DMS79 treated with DMSO at 0.1 percent for 48 hours (cell line): Measurements from ENCODE around the gene INMT.
"Not testable (repeated sequence)": the region's sequence is repeated elsewhere in the genome, so short reads cannot be mapped to it uniquely, and the experiment has no call there.

Experiments
- DNase-seq: peaks from one replicate; lab custom pipeline; 2025; lab: John Stamatoyannopoulos, UW

Gene INMT

DNA sequence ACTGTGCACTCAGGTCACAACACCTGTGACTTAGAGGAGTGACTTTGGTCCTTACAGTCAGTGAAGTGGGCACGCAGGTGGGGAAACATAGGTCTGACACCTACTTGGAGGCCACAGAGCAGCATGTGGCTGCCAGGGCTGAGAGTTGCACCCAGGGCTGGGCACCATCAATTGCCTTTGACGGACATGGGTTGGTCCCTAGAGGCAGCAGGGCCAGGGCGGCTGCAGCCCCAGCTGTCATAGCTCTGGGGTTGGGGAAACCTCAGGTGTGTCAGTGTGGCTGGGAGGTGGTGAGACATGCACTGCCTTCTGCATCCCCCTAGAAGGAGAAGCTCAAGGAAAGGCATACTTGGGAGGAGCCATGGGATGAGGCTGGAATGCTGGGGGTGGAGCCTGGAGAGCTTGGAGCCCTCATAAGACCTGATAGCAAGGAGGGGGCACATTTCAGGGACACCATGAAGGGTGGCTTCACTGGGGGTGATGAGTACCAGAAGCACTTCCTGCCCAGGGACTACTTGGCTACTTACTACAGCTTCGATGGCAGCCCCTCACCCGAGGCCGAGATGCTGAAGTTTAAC is at the start of gene INMT:
INMT (plus strand) TSS at position 440 of the 578 bp plus-strand sequence; CDS start at position 456, 16 bp downstream.
- no peak for DNase-seq

DNA sequence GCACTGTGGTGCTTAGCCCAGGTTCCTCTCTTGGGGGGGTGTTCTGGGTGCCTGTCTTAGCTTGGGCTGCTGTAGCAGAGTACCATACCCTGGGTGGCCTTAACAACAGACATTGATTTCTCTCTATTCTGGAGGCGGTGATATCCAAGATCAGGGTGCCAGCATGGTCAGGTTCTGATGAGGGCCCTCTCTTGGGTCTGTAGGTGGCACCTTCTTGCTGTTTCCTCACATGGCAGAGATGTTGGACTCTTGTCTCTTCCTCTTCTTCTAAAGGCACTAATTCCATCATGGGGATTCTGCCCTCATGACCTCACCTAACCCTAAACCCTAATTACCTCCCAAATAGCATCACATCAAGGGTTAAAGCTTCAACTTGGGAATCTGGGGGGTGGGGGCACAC is 49.7 kb upstream of the INMT start:
- DNase-seq = no peak

DNA sequence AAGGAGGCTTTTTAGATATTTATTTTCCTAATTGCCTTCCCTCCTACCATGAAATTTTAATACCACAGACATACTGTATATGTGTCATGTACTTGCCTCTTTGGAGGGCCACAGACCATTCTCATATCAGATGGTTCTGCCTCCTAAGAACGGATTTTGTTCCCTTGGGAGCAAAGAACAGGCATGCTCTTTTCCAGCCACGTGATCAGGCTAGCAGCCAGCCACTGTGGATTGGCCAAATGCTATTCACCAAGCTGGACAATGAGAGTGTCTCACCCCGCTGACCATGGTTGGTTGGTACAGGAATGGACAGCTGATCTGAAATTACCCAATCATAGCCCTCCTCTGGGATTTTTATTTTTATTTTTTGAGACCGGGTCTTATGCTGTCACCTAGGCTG is 48.2 kb upstream of the INMT start:
- DNase-seq = no peak

DNA sequence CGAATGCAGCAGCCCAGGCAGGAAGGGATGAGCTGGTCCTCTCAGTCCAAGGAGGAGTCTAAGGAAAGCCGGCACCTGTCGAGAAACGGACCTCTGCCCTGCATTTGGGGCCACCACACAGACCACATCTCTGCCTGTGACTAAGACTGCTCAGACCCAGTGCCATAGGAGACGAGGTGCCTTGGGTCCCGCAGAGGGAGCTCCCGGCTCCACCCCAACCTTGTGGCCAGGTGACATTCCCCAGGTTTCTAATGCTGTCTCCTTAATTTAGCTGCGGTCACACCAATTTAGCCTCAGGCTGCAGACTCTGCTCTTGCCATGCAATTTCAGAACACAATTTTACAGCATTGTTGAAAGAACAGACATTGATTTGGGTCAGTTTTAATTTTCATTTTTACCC is 46.9 kb upstream of the INMT start:
- no peak for DNase-seq

DNA sequence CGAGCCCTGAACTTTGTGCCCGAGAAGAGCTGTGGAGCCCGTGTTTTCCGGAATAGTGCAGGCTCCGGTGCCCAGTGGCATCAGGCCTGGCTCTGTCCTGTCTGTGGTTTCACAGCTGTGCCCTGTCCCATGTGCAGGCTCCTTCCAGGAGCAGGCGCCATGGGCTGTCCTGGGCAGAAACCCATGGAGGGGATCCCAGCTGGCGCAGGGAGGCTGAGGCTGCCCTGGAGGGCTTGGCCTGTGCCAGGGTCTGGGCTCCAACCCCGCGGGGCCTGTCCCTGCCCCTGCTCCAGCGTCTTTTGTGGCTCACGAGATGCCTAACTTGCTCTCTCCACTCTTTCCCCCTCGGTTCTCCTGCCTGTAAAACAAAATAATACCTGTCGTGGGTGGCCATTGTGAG is 46.3 kb upstream of the INMT start:
- DNase-seq = no peak

DNA sequence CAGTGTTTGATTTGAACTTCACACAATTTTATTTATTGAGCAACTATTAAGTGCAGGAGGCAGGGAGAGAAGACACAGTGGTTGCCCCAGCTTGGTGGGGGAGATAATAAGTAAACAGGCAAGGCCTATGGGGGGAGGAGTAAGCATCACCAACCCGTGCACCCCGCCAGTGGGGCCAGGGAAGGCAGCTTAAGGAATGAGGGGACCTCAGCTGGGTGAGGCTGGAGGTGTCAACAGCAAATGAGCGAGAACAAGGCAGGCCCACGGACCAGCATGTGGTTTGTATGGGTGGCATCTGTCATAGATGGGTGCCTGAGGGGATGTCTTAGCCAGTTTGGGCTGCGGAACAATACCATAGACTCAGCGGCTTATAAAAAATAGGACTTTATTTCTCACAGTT is 45.6 kb upstream of the INMT start:
- no peak for DNase-seq

DNA sequence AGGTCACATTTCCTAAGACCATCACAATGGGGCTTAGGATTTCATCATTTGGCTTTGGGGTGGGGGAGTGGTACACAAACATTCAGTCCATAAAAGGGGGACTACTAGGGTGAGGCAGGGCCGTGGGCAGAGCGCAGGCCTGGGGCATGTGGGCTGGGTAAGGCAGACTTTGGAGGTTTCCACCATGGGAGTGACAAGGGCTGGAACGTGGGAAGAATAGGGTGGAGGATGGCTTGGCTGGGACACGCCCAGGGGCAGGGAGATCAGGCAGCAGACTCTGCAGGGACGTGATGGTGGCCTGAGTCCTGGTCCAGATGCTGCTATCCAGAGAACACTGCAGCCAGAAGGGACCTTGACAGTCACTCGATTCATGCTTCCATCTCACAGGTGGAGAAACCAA is 45.0 kb upstream of the INMT start:
- DNase-seq = no peak

- DNase-seq = no peak
Observed at GRCh38 chr7:30707391-30708357, 44.3 kb upstream of the INMT start.

- DNase-seq = no peak
Observed at GRCh38 chr7:30708412-30708811, 43.5 kb upstream of the INMT start.

GRCh38 chr7:30708983-30709382 is 43.0 kb upstream of the INMT start:
- no peak for DNase-seq

DNA sequence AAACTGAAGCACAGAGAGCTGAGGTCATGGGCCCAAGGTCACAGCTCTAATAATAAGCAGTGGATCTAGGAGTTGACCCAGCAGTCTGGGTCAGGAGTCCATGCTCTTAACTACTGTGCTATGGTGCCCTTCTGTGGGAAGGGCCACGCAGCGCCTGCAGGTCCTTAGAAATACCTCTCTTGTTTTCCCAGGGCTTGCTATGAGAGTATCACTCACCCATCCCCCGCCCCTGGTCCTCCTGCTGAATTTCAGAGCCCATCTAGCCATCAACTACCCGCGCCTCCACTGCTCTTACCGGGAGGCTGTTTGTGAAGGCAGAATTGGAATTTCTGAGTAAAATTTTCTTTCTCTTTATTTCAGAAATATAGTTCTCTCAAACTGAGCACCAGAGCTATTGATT is 42.4 kb upstream of the INMT start:
- no peak for DNase-seq

- DNase-seq = no peak
Observed at GRCh38 chr7:30710669-30711068, 41.3 kb upstream of the INMT start.

GRCh38 chr7:30713392-30713791 is 38.5 kb upstream of the INMT start:
- no peak for DNase-seq

DNA sequence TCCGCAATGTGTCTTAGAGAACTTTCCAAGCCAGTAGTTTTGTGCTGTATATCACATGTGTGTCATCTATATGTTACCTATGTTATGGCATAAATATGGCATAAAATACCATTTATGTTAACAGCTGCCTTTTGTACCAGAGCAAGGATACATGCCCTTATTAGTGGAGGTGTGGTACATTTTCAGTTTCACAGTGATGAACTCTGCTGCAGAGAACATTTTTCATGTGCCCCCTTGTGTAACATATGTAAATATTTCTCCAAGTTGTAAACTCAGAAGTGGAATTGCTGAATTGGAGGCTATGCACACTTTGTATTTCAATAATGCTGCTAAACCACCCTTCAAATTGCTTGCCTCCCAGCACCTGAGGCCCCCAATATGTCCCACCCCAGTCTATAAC is 37.8 kb upstream of the INMT start:
- DNase-seq = no peak

DNA sequence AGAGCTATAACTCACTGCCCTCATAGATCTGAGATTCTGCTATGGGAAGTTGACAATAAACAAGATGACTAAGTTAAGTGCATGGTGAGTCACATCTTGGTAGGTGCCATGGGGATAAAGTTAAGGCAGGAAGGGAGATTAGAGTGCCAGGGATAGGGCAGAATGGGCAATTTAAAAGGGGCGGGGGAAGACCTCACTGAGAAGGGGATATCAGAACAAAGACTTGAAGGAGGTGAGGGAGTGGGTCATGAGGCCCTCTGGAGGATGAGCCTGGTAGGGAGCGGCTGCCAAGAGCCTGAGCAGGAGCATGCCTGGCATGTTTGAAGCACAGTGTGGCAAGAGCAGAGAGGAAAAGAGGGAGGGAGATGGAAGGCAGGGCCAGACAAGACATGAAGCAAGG is 34.8 kb upstream of the INMT start:
- DNase-seq = no peak

GRCh38 chr7:30719434-30719833 is 32.5 kb upstream of the INMT start:
- DNase-seq = not testable (repeated sequence)

GRCh38 chr7:30721211-30721610 is 30.7 kb upstream of the INMT start:
- DNase-seq = no peak

DNA sequence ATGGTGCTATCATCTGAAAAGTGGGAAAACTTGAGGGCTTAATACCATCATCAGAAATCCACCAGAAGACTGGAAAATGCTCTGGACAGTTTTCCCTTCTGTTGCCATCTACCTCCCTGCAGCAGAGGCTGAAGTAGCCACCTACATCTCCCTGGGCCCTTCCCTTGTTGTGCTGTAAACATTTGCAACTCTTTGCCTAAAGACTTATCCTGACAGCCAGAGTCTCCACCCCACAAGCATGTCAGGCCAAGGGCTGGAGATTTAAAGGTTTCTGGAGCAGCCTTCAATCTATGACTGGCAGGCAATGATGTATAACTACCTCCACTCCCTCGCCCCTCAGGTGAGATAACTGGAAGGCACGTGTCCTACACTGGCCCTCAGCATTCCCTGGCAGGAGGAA is 29.7 kb upstream of the INMT start:
- DNase-seq = no peak

DNA sequence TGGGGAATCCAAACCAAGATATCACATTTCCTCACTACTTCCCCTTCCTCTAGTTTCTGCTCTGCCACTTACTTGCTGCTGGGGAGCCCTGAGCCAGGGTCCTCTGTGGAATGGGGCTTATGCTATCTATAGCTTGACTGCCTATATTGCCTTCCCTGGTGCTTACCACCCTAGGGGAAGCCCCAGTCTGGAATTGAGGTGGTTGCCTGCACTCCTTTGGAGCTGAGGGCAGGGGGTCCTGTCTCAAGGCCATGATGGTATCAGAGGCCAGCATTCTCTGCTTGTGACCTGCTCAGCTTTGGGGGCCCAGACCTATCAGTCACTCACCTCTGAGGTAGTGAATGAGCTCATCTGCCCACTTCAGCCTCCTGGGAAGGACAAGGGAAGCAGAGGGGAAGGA is 29.3 kb upstream of the INMT start:
- DNase-seq = no peak

- DNase-seq = no peak
Observed at GRCh38 chr7:30723776-30724175, 28.2 kb upstream of the INMT start.

DNA sequence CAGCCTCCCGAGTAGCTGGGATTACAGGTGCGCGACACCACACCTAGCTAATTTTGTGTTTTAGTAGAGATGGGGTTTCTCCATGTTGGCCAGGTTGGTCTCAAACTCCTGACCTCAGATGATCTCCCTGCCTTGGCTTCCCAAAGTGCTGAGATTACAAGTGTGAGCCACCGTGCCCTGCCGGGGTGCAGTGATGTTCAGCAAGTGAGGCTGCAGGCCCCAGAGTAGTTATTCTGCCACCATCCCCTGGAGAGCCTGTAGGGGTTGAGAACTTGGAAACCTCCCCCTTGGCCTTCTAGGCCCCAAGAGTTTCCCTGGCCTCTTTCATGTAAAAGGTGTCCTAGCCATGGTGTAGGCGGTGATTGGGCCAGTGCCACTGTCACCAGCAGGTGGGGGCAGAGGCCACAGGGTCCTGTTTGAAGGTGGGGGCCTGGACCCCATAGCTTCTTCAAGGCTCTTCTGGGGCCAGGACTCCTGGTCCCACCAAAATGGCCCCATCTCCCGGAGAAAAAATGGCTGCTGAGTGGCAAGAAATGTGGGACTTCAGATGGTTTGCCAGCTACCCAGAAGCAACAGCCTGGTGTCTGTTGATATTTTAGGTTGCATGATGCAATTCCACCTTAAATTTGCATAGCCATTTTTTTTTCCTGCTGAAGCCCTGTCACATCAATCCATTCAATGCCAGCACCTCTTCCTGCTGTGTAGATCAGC is 25.5 kb upstream of the INMT start:
- no peak for DNase-seq

DNA sequence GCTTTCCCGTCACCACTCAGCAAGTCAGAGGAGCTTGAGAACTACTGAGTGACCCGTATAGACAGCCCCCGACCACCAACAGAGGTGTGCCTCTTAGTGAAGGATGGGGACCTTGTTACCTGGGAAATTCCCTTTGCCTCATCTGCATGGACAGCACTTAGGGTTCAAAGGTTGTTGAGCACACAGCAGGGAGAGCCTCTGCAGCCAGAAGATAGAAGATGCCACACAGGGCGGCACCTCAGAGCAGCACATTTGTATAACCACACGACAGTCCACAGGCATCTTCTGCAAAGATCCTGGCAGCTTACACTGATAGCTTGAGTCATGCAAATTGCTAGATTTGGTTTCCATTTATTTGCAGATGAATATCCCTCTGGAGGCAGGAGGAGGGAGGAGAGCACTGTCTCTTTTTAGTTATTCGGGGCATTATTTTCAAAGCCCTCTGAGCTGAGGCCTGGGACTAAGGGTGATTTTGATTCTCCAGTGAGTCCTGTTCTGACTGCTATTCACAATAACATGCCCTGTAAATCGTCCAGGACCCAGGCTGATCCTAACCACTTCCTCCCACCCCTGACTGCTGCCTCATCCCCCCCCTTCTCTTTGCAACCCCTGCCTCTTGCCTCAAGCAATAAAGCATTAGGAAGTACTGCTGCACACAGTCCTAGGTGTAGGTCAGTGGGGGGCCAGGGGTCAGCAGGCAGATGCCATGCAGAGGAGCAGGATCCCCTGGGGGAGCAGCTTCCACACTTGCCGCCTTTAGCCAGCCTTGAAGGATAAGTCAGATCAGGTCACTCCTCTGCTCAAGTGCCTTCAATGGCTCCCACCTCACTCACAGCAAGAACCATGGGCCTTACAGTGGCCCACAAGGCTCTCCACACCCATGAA is 24.6 kb upstream of the INMT start:
- no peak for DNase-seq
